H1 (cell line): ENCODE results near the gene COX6A2. TPM values are rescaled to one million over a fixed set of nuclear protein-coding genes. Genes with fewer than 3 reads are reported as not detected.

ENCODE experiments used
- ASH2L ChIP-seq: fragments of 200-600, 300-600 bp; sonication (generic); IDR thresholded peaks from one replicate; pipeline ENCODE4 v1.7.1; 2017; ENCODE audit warnings: low read length
- HDAC2 ChIP-seq, 2 experiments: fragments of 300-600 bp in 1 of 2; sonication (generic) in 1 of 2; IDR thresholded peaks; 2 replicates each; pipeline ENCODE4 v1.6.1; 2011 to 2012; ENCODE audit warnings: low read depth in 2 of 2, low read length in 2 of 2, mild to moderate bottlenecking in 2 of 2, moderate library complexity in 2 of 2, borderline replicate concordance in 1 of 2, inconsistent platforms in 1 of 2
- JUND ChIP-seq: IDR thresholded peaks from 2 replicates; pipeline ENCODE4 v1.6.1; 2011; ENCODE audit warnings: mild to moderate bottlenecking, improper control_type of control experiment, low read length
- KDM4A ChIP-seq: IDR thresholded peaks from one replicate; pipeline ENCODE4 v1.7.1; 2012; ENCODE audit warnings: low read depth, mild to moderate bottlenecking, moderate library complexity, low read length, inconsistent platforms; ENCODE audit not compliant: severe bottlenecking
- POLR2A ChIP-seq, 2 experiments: IDR thresholded peaks; 1 replicate in 1 of 2; 2 replicates in 1 of 2; pipeline ENCODE4 v1.6.1; 2011; ENCODE audit warnings: low read depth in 2 of 2, low read length in 2 of 2, mild to moderate bottlenecking in 2 of 2; ENCODE audit errors: control extremely low read depth in 1 of 2
- SIN3A ChIP-seq, 2 experiments: IDR thresholded peaks in 1 of 2; conservative IDR thresholded peaks in 1 of 2; 2 replicates each; pipeline ENCODE4 v1.6.1; 2011 to 2012; ENCODE audit warnings: low read length in 2 of 2, improper control_type of control experiment in 1 of 2, low read depth in 1 of 2, mild to moderate bottlenecking in 1 of 2
- TAF7 ChIP-seq: optimal IDR thresholded peaks from 2 replicates; pipeline ENCODE3; 2011; ENCODE audit warnings: low read depth, mild to moderate bottlenecking, inconsistent platforms, low read length, moderate library complexity, borderline replicate concordance
- TBP ChIP-seq: IDR thresholded peaks from 2 replicates; pipeline ENCODE4 v1.6.1; 2011; ENCODE audit warnings: low read depth, low read length, improper control_type of control experiment
- polyA plus RNA-seq, 7 experiments: library from polyadenylated mRNA; depleted of rRNA in 3 of 7; stranded (reverse) in 5 of 7; unstranded in 2 of 7; fragments of >200 nt in 5 of 7; fragments of 200-250 nt in 2 of 7; gene quantifications; 1 replicate in 5 of 7; 2 replicates in 1 of 7; 4 replicates in 1 of 7; pipeline versions ENCODE4 v1.2.1 to v1.2.3, GENCODE V29; 2011 to 2013; ENCODE audit warnings: missing spikeins in 2 of 7, mixed read lengths in 2 of 7
- total RNA-seq: library from RNA; stranded (reverse); fragmentation: NEBNext Ultra II Directional; extraction: Animal tissue kit (Norgen Biotek cat#: 25700); gene quantifications from 2 replicates; pipeline ENCODE4 v1.2.1, GENCODE V29; 2021

Gene COX6A2
- total and polyA plus RNA-seq, 2 of the 8 experiments (the other 6 are each of a cell fraction or from before 2014, with no cell fraction given): 0.79 TPM; not detected in 1

GRCh38 chr16:31476303-31477219 lies 48.4 kb upstream of the COX6A2 start (continued):
- TF ChIP-seq HDAC2 (IDR thresholded peaks at IDR 0.05; ENCODE audit: borderline replicate concordance in 1 of 2, low read depth in 2 of 2, low read length in 2 of 2): no peak
- TF ChIP-seq JUND: no peak
- peak; percentile 84 for TF ChIP-seq KDM4A
- TF ChIP-seq TBP: peak; percentile 62; the same call in 1 of the 2 replicates
- TF ChIP-seq SIN3A (conservative IDR thresholded peaks at IDR 0.05 in 1 of 2, IDR thresholded peaks at IDR 0.05 in 1 of 2; ENCODE audit: low read depth in 1 of 2, low read length in 2 of 2): no peak
- peak; percentile 59 for TF ChIP-seq TAF7
- peak in 1 of 2 experiments; percentile 77; a peak in 2 of 3 replicates for TF ChIP-seq POLR2A (IDR thresholded peaks at IDR 0.05; ENCODE audit: control extremely low read depth in 1 of 2, low read depth in 2 of 2, low read length in 2 of 2)
- TF ChIP-seq ASH2L: peak; percentile 81
- TF ChIP-seq, all 59 proteins: peak for 10
